ENCODE measurements around the gene SEC14L1. TPM values are rescaled to one million over a fixed set of nuclear protein-coding genes. Genes with fewer than 3 reads are reported as not detected.

SEC14L1 gene
- total and polyA plus RNA-seq, 12 donors: 61.8 to 255 (median 143) TPM

Small RNA genes within 50 kb of the gene (small RNA-seq; reads per million reads assigned to genes)
- 0 reads per million in 2 donors for gene RNU4-47P
